Esophagus squamous epithelium (tissue), 5 donors: ENCODE data around the gene SORL1-AS1.

Experiments used
- DNase-seq: peaks from one replicate; lab custom pipeline; 2025; lab: John Stamatoyannopoulos, UW
- H3K27ac ChIP-seq, 4 donors: fragments of 200-600 bp; sonication (generic); one replicate each; pipeline ENCODE4 v1.5.1; 2016 to 2019; ENCODE audit warnings: mild to moderate bottlenecking in 1 of 4
- H3K27me3 ChIP-seq, 4 donors: fragments of 200-600 bp; sonication (generic); 1 replicate in 3 of 4; 2 replicates in 1 of 4; pipeline versions ENCODE4 v1.5.1 to v1.6.0; 2017 to 2021; ENCODE audit warnings: antibody characterized with exemption in 1 of 4
- H3K36me3 ChIP-seq, 3 donors: fragments of 200-600 bp; sonication (generic); one replicate each; pipeline ENCODE4 v1.5.1; 2016 to 2019
- H3K4me1 ChIP-seq, 3 donors: fragments of 200-600 bp; sonication (generic); one replicate each; pipeline ENCODE4 v1.5.1; 2017 to 2019
- H3K4me3 ChIP-seq, 4 donors: fragments of 200-600 bp; sonication (generic); 1 replicate in 3 of 4; 2 replicates in 1 of 4; pipeline ENCODE4 v1.5.1; 2016 to 2019; ENCODE audit warnings: mild to moderate bottlenecking in 2 of 4, moderate library complexity in 1 of 4
- H3K9me3 ChIP-seq, 3 donors: fragments of 200-600 bp; sonication (generic); one replicate each; pipeline ENCODE4 v1.5.1; 2016 to 2019
- POLR2A ChIP-seq, 4 donors: fragments of 450-650 bp; IDR thresholded peaks; one replicate each; pipeline ENCODE4 v1.6.1; 2017; ENCODE audit warnings: antibody characterized with exemption in 4 of 4, mild to moderate bottlenecking in 4 of 4, moderate library complexity in 3 of 4
- WGBS, 2 donors: methylation state at CpG; one replicate each; pipeline ENCODE4 v1.1.5; 2018; 5-methylcytosine and 5-hydroxymethylcytosine counted together
- intact Hi-C: fragments of 100-400 bp; cut with DNase I; formaldehyde crosslinking; loops from one replicate; pipeline ENCODE4 v1.15.0; 2022
- TF ChIP-seq, protein P1 (sequence below), 6 experiments: fragments of 450-650 bp in 4 of 6; fragments of 200-600 bp in 2 of 6; sonication (generic) in 2 of 6; IDR thresholded peaks; one replicate each; pipeline ENCODE4 v1.5.1; 2016 to 2019; ENCODE audit warnings: antibody characterized with exemption in 6 of 6, mild to moderate bottlenecking in 4 of 6, moderate library complexity in 4 of 6
- donor health status: DM: yes; HTN: yes; CAD: no.

The SORL1-AS1 gene

DNA sequence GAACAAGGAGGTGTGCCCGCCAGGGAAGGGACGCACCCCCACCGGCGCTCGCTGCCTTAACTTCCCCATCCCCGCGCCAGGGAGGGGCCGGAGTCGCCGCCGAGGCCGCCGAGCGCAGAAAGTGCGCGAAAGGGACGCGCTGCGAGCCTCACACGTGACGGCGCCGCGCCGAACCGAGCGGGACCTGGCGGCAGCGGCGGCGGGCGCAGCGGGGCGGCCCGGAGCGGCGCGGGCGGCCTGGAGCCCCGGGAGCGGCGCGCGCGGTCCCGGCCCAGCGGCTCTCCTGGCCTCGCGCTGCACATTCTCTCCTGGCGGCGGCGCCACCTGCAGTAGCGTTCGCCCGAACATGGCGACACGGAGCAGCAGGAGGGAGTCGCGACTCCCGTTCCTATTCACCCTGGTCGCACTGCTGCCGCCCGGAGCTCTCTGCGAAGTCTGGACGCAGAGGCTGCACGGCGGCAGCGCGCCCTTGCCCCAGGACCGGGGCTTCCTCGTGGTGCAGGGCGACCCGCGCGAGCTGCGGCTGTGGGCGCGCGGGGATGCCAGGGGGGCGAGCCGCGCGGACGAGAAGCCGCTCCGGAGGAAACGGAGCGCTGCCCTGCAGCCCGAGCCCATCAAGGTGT lies 670 bp downstream of the SORL1-AS1 start, which contains the start of gene SORL1:
SORL1 (plus strand) TSS at position 329 of the 623 bp plus-strand sequence; CDS start at position 347, 18 bp downstream.
- H3K36me3 ChIP-seq: no peaks in the 10 kb centered on the region
- intact Hi-C loops: loop anchor here (10.0 kb wide), 2 partner anchors 127 to 143 kb away; no protein-coding TSS in a partner anchor
- DNase-seq: no peak
- no peaks in the 10 kb centered on the region for H3K9me3 ChIP-seq
- H3K27ac ChIP-seq: peak within 1 kb of the TSS; percentile 58 to 80 (median 62)
- peak within 1 kb of the TSS; percentile 65 to 90 (median 84) for H3K4me3 ChIP-seq
- peaks cover 9 to 83% (median 12%) of the 10 kb centered on the region in 3 donors for H3K4me1 ChIP-seq
- peaks cover 0 to 15% (median 0%) of the 10 kb centered on the region in 4 donors for H3K27me3 ChIP-seq
- 0 to 5% methylated on average over 4 to 15 of the region's 89 CpGs for WGBS, 2 donors
- TF ChIP-seq, protein P1, sequence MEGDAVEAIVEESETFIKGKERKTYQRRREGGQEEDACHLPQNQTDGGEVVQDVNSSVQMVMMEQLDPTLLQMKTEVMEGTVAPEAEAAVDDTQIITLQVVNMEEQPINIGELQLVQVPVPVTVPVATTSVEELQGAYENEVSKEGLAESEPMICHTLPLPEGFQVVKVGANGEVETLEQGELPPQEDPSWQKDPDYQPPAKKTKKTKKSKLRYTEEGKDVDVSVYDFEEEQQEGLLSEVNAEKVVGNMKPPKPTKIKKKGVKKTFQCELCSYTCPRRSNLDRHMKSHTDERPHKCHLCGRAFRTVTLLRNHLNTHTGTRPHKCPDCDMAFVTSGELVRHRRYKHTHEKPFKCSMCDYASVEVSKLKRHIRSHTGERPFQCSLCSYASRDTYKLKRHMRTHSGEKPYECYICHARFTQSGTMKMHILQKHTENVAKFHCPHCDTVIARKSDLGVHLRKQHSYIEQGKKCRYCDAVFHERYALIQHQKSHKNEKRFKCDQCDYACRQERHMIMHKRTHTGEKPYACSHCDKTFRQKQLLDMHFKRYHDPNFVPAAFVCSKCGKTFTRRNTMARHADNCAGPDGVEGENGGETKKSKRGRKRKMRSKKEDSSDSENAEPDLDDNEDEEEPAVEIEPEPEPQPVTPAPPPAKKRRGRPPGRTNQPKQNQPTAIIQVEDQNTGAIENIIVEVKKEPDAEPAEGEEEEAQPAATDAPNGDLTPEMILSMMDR (IDR thresholded peaks at IDR 0.05): peak; percentile 27 to 71 (median 52)
- TF ChIP-seq POLR2A (IDR thresholded peaks at IDR 0.05): no peak

DNA sequence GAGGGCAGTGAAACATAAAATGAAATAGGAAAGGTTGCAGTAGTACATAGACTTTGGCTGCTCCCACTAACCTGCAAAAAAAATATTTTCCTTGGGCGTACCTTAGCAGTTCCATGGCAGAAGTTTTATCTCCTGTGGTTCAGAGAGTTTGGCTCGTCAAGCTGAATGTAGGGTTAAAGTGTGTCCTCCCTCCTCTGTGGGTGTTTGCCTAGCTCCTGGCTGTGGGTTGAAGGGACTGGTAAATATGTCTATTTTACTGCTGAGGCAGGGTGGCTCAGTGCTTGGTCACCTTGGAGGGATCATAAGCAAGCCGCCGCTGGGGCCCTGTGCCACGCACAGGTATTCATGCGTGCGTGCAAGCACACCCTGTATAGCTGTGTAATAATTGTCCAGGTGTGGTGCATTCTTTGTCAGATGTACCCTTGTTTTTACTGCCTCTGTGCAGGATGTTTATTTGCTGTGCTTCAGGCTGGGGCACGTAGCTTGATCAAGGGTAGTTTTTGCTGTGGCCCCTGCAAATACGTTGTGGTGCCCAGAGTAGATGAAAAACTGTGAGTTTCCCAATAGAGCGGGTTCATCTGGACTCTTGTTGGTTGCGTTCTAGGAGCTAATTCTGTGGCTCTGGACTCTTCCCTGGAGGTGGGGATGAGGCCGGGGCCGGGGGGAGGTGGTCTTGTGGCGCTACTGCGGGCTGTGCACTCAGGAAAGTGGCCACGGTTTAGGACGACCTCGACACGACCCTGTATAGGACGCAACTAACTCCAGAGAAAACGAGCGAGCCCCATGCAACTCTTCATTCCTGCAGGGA lies 1.4 kb downstream of the SORL1-AS1 start:
- Histone ChIP-seq H3K4me1 (peaks cover 9 to 85% (median 12%) of the 10 kb centered on the region in 3 donors), H3K27ac (peak overlapping the region; percentile 58 to 80 (median 62)), H3K4me3 (peak overlapping the region; percentile 65 to 90 (median 84)), H3K27me3 (peaks cover 0 to 15% (median 0%) of the 10 kb centered on the region in 4 donors), H3K9me3 (no peaks in the 10 kb centered on the region), H3K36me3 (no peaks in the 10 kb centered on the region)
- intact Hi-C loops: loop anchor here (10.0 kb wide), 2 partner anchors 127 to 143 kb away; no protein-coding TSS in a partner anchor
- WGBS, 2 donors: 21 to 47% methylated on average over 7 to 9 of the region's 22 CpGs
- TF ChIP-seq, protein P1 (IDR thresholded peaks at IDR 0.05): no peak
- TF ChIP-seq POLR2A (IDR thresholded peaks at IDR 0.05): no peak
- DNase-seq: no peak

DNA sequence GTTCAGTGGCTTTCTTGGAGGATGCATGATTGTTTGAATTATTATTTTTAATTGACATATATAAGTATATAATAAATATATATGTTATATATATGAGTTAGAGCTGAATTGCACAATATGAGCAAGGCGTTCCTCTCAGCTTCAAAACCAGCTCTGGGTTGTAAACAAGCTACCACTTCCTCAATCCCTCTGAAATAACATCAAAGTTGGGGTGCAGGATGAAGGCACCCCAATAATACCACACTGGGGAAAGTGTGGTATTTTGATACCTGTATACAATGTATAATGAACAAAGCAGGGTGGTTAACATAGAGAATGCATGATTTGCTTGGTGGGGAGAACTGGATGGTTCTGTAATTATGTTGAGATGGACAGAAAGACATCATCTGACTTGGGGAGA lies 2.4 kb downstream of the SORL1-AS1 start:
- Histone ChIP-seq H3K9me3 (no peaks in the 10 kb centered on the region), H3K4me3 (no peak overlapping the region), H3K27me3 (peaks cover 0 to 15% (median 0%) of the 10 kb centered on the region in 4 donors), H3K27ac (peak overlapping the region in 2 of 4 donors; percentile 24 to 80), H3K36me3 (no peaks in the 10 kb centered on the region), H3K4me1 (peaks cover 7 to 92% (median 9%) of the 10 kb centered on the region in 3 donors)
- 62 to 78% methylated on average over 1 of the region's 1 CpG for WGBS, 2 donors
- intact Hi-C loops: loop anchor here (10.0 kb wide), 2 partner anchors 126 to 144 kb away; no protein-coding TSS in a partner anchor
- DNase-seq: no peak
- no peak for TF ChIP-seq POLR2A (IDR thresholded peaks at IDR 0.05)
- TF ChIP-seq, protein P1 (IDR thresholded peaks at IDR 0.05): no peak

DNA sequence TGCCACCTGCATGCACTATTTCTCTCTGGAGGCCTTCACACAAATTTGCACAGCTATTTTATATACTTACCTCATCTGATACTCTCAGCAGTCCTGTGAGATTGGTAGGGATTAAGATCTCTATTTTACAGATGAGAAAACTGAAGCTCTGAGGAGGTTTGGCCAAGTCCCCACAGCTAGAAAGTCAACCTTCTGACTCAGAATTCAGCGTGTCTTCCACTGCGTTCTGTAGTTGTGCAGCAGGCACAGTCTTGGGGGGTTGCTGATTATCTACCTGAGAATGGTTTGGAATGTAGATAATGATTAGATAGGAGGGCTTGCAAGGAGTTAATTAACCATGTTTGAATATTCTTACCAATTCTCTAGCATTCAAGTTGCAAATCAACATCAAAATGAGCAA lies 3.1 kb downstream of the SORL1-AS1 start:
- Histone ChIP-seq H3K36me3 (no peaks in the 10 kb centered on the region), H3K27me3 (peaks cover 0 to 15% (median 0%) of the 10 kb centered on the region in 4 donors), H3K4me1 (peaks cover 7 to 98% (median 9%) of the 10 kb centered on the region in 3 donors), H3K27ac (peak overlapping the region in 1 of 4 donors; percentile 34), H3K4me3 (no peak overlapping the region), H3K9me3 (no peaks in the 10 kb centered on the region)
- TF ChIP-seq, protein P1 (IDR thresholded peaks at IDR 0.05): no peak
- no peak for TF ChIP-seq POLR2A (IDR thresholded peaks at IDR 0.05)
- intact Hi-C loops: loop anchor here (10.0 kb wide), 2 partner anchors 125 to 145 kb away; no protein-coding TSS in a partner anchor
- 63 to 78% methylated on average over 2 of the region's 2 CpGs for WGBS, 2 donors
- no peak for DNase-seq
